HFFc6 (cell line): Measurements from ENCODE around the gene ADAM11. TPM values are rescaled to one million over a fixed set of nuclear protein-coding genes. Genes with fewer than 3 reads are reported as not detected.
"Not testable (repeated sequence)": the region's sequence is repeated elsewhere in the genome, so short reads cannot be mapped to it uniquely, and the experiment has no call there.

Source experiments
- DNase-seq: peaks from one replicate; pipeline ENCODE4 v3.0.0-alpha.2; 2018
- H3K27ac Mint-ChIP-seq: 2 replicates; pipeline ENCODE4 v1.8.0; 2020; ENCODE audit warnings: mild to moderate bottlenecking, mixed read lengths
- H3K27me3 Mint-ChIP-seq: 2 replicates; pipeline ENCODE4 v1.8.0; 2021; ENCODE audit warnings: mild to moderate bottlenecking, moderate library complexity, mixed read lengths; ENCODE audit not compliant: insufficient read depth
- H3K36me3 Mint-ChIP-seq: 2 replicates; pipeline ENCODE4 v1.8.0; 2021; ENCODE audit warnings: low read depth, mixed read lengths
- H3K4me1 Mint-ChIP-seq: 2 replicates; pipeline ENCODE4 v1.8.0; 2020; ENCODE audit warnings: low read depth, mixed read lengths
- H3K4me3 Mint-ChIP-seq: 2 replicates; pipeline ENCODE4 v1.8.0; 2020; ENCODE audit warnings: mild to moderate bottlenecking, moderate library complexity, mixed read lengths
- H3K9me3 Mint-ChIP-seq: 2 replicates; pipeline ENCODE4 v1.8.0; 2020; ENCODE audit warnings: mild to moderate bottlenecking, mixed read lengths
- total RNA-seq, 6 experiments: library from RNA; stranded (reverse); fragmentation: NEBNext Ultra II Directional; extraction: Animal tissue kit (Norgen Biotek cat#: 25700); gene quantifications; 2 replicates in 1 of 6; 3 replicates in 5 of 6; pipeline ENCODE4 v1.2.3, GENCODE V29; 2021
- TF ChIP-seq, protein P1 (sequence below): fragments of 200-600 bp; sonication (generic); IDR thresholded peaks from 2 replicates; pipeline ENCODE4 v1.5.0; 2021; ENCODE audit warnings: antibody characterized with exemption, mild to moderate bottlenecking

ADAM11 gene
- total RNA-seq, 6 experiments from 2014 or later = 0.14 to 0.27 (median 0.16) TPM

GRCh38 chr17:44752953-44753861 lies 5.6 kb upstream of the ADAM11 start:
- H3K4me1 Mint-ChIP-seq = no peaks in the 10 kb centered on the region
- no peaks in the 10 kb centered on the region for H3K36me3 Mint-ChIP-seq
- H3K4me3 Mint-ChIP-seq = no peak overlapping the region
- H3K27ac Mint-ChIP-seq = no peak overlapping the region
- H3K27me3 Mint-ChIP-seq = peaks cover 12% of the 10 kb centered on the region
- no peak for DNase-seq
- no peaks in the 10 kb centered on the region for H3K9me3 Mint-ChIP-seq
- TF ChIP-seq, protein P1, sequence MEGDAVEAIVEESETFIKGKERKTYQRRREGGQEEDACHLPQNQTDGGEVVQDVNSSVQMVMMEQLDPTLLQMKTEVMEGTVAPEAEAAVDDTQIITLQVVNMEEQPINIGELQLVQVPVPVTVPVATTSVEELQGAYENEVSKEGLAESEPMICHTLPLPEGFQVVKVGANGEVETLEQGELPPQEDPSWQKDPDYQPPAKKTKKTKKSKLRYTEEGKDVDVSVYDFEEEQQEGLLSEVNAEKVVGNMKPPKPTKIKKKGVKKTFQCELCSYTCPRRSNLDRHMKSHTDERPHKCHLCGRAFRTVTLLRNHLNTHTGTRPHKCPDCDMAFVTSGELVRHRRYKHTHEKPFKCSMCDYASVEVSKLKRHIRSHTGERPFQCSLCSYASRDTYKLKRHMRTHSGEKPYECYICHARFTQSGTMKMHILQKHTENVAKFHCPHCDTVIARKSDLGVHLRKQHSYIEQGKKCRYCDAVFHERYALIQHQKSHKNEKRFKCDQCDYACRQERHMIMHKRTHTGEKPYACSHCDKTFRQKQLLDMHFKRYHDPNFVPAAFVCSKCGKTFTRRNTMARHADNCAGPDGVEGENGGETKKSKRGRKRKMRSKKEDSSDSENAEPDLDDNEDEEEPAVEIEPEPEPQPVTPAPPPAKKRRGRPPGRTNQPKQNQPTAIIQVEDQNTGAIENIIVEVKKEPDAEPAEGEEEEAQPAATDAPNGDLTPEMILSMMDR = no peak

DNA sequence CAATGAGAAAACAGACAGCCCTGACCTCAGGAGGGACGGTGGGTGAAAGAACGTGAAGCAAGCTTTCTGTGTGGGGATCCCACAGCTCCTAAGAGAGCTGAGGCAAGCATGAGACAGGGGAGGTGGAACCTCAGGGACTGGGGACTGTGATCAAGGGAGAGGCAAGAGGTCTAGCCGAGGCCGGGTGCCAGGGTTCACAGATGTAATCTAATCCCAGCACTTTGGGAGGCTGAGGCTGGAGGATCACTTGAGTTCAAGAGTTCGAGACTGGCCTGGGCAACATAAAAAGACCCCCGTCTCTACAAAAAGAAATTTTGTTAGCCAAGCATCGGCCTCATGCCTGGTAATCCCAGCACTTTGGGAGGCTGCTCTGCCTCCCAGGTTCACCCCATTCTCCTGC lies 4.5 kb upstream of the ADAM11 start:
- TF ChIP-seq, protein P1 = no peak
- Mint-ChIP-seq H3K9me3 (no peaks in the 10 kb centered on the region), H3K27me3 (peaks cover 10% of the 10 kb centered on the region), H3K4me3 (no peak overlapping the region), H3K36me3 (no peaks in the 10 kb centered on the region), H3K4me1 (no peaks in the 10 kb centered on the region), H3K27ac (no peak overlapping the region)
- no peak for DNase-seq

DNA sequence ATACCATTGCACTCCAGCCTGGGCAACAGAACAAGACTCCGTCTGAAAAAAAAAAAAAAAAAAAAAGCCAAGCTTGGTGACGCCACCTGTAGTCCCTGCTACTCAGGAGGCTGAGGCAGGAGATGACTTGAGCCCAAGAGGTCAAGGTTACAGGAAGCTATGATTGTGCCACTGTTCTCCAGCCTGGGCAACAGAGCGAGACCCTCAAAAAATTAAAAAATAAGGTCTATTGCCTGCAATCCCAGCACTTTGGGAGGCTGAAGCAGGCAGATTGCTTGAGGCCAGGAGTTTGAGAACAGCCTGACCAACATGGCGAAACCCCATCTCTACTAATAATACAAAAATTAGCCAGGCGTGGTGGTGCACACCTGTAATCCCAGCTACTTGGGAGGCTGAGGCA lies 3.6 kb upstream of the ADAM11 start:
- H3K36me3 Mint-ChIP-seq, H3K4me1 Mint-ChIP-seq, DNase-seq, H3K4me3 Mint-ChIP-seq, H3K9me3 Mint-ChIP-seq, H3K27ac Mint-ChIP-seq: not testable (repeated sequence)
- peaks cover 10% of the 10 kb centered on the region for H3K27me3 Mint-ChIP-seq

DNA sequence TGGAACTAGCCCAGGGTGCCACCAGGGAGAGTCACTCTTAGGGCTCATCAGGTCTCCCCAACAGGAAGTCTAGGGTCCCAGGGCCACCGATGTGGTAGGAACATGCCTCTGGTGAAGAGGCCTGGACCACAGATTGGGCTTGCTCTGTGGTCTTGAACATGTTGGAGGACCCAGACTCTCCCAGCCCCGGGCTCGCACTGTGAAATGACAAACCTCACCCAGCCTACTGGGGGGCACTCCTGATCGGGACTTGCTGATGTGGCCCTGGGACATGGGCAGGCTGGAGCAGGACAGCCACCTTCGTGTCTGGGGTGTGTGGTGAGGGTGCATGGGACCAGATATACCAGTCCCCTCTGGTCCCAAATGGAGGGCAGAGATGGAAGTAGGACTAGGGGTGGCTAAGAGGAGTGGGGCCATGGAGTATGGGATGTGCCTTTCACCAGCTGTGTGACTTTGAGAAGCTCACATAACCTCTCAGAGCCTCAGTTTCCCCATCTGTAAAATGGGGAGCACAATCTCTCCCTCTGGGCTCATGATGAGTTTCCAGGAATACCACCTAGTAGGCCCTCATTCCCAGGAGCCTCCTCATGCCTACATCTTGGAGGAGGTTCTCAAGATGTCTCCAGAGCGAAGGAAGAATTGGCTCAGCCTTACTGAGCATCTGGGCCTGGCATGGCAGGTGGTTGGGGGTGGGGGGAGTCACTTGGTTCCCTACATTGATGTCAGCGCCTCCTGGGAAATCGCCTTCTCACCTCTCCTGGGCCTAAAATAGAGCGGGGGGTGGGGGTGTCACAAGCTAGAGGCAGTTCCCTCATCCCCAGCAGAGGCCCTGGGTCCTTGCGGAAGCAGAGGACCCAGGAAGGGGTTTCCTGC lies 1.5 kb upstream of the ADAM11 start:
- Mint-ChIP-seq H3K4me3 (no peak overlapping the region), H3K27ac (no peak overlapping the region), H3K4me1 (no peaks in the 10 kb centered on the region), H3K36me3 (no peaks in the 10 kb centered on the region), H3K27me3 (peaks cover 15% of the 10 kb centered on the region), H3K9me3 (no peaks in the 10 kb centered on the region)
- TF ChIP-seq, protein P1 = no peak
- no peak for DNase-seq

- TF ChIP-seq, protein P1 = no peak
- Mint-ChIP-seq H3K27me3 (peaks cover 15% of the 10 kb centered on the region), H3K4me1 (no peaks in the 10 kb centered on the region), H3K36me3 (no peaks in the 10 kb centered on the region), H3K4me3 (peak overlapping the region; percentile 56), H3K9me3 (no peaks in the 10 kb centered on the region), H3K27ac (no peak overlapping the region)
- DNase-seq = no peak
Observed at GRCh38 chr17:44757918-44758413, 822 bp upstream of the ADAM11 start.
